Neuron (in vitro differentiated cells): ENCODE results near the gene UBA6.
"Not testable (repeated sequence)": the region's sequence is repeated elsewhere in the genome, so short reads cannot be mapped to it uniquely, and the experiment has no call there.

Source experiments
- H2AFZ ChIP-seq: one replicate; pipeline ENCODE4 v1.6.1; 2013; ENCODE audit warnings: low read depth, mild to moderate bottlenecking, inconsistent platforms, low read length, moderate library complexity
- H3K27me3 ChIP-seq: one replicate; pipeline ENCODE4 v1.6.1; 2013; ENCODE audit warnings: low read length; ENCODE audit not compliant: insufficient read depth
- H3K36me3 ChIP-seq: one replicate; pipeline ENCODE4 v1.6.1; 2013; ENCODE audit warnings: low read length; ENCODE audit not compliant: insufficient read depth
- H3K4me1 ChIP-seq: one replicate; pipeline ENCODE4 v1.6.1; 2013; ENCODE audit warnings: low read length; ENCODE audit not compliant: insufficient read depth
- H3K4me3 ChIP-seq: 2 replicates; pipeline ENCODE4 v1.5.1; 2013; ENCODE audit warnings: mild to moderate bottlenecking, low read length, moderate library complexity
- H3K9me3 ChIP-seq: one replicate; pipeline ENCODE4 v1.6.1; 2013; ENCODE audit warnings: low read length

UBA6 gene

DNA sequence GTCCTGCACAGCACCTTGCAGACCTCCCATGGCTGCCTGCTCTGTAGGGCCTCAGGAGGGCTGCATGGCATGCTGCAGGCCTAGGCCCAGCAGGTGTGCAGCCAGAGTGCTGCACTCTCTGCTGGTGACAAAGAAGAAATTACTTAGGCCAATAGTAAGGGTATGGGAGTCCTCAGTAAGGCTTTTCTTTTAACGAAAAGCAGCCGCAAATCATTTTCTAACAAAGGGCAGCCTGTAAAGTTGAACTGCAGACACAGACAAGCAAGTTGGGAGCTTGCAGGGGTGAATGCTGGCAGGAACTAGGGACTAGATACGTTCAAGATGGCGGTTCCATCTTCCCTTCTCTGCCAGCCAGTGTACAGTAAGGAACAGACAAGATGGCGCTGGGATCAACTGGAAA lies 22.4 kb upstream of the UBA6 start:
- H3K27me3 ChIP-seq: no peaks in the 10 kb centered on the region
- no peak overlapping the region for H3K4me3 ChIP-seq
- no peak overlapping the region for H2AFZ ChIP-seq
- H3K9me3 ChIP-seq: peaks cover 6% of the 10 kb centered on the region
- H3K36me3 ChIP-seq: peaks cover 21% of the 10 kb centered on the region
- H3K4me1 ChIP-seq: no peaks in the 10 kb centered on the region

- Histone ChIP-seq H2AFZ (no peak overlapping the region), H3K9me3 (peaks cover 7% of the 10 kb centered on the region), H3K36me3 (peaks cover 21% of the 10 kb centered on the region), H3K27me3 (no peaks in the 10 kb centered on the region), H3K4me3 (no peak overlapping the region), H3K4me1 (no peaks in the 10 kb centered on the region)
These were observed 21.0 kb upstream of the UBA6 start for GRCh38 chr4:67721770-67722597.

- Histone ChIP-seq H3K4me1 (no peaks in the 10 kb centered on the region), H3K4me3 (no peak overlapping the region), H3K9me3 (peaks cover 9% of the 10 kb centered on the region), H3K27me3 (no peaks in the 10 kb centered on the region), H2AFZ (no peak overlapping the region), H3K36me3 (peaks cover 21% of the 10 kb centered on the region)
These were observed 20.4 kb upstream of the UBA6 start for GRCh38 chr4:67721315-67721769.

GRCh38 chr4:67719953-67720617 lies 19.1 kb upstream of the UBA6 start:
- Histone ChIP-seq H3K27me3 (no peaks in the 10 kb centered on the region), H3K4me3 (no peak overlapping the region), H3K9me3 (peaks cover 13% of the 10 kb centered on the region), H3K36me3 (peaks cover 21% of the 10 kb centered on the region), H2AFZ (no peak overlapping the region), H3K4me1 (no peaks in the 10 kb centered on the region)

DNA sequence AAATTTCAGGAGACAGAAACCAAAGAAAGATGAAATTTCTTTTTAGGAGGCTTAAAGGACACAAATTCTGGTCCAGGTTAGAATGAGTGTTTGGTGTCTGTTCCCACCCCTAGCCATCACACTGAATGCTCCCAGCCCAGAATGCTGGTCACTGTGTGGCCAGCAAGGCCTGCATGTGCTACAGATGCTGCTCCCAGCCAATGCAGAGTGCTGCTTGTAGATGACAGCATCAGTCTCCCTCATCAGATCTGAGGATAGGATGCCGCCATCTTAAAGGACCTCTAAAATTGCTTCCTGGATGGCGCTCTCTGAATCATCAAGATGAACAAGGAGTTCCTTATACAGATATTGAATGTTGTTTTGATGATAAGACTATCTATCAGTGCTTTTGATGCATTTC lies 17.9 kb upstream of the UBA6 start:
- H3K4me1 ChIP-seq: peaks cover 7% of the 10 kb centered on the region
- H2AFZ ChIP-seq: no peak overlapping the region
- no peaks in the 10 kb centered on the region for H3K27me3 ChIP-seq
- peaks cover 13% of the 10 kb centered on the region for H3K9me3 ChIP-seq
- H3K4me3 ChIP-seq: no peak overlapping the region
- peaks cover 21% of the 10 kb centered on the region for H3K36me3 ChIP-seq

- Histone ChIP-seq H3K27me3 (no peaks in the 10 kb centered on the region), H2AFZ (no peak overlapping the region), H3K4me3 (no peak overlapping the region), H3K36me3 (peaks cover 21% of the 10 kb centered on the region), H3K4me1 (peaks cover 7% of the 10 kb centered on the region), H3K9me3 (peaks cover 13% of the 10 kb centered on the region)
These were observed 16.6 kb upstream of the UBA6 start for GRCh38 chr4:67717586-67717985.

GRCh38 chr4:67714955-67715354 lies 14.0 kb upstream of the UBA6 start:
- H2AFZ ChIP-seq: no peak overlapping the region
- peaks cover under 1% of the 10 kb centered on the region for H3K36me3 ChIP-seq
- H3K27me3 ChIP-seq: no peaks in the 10 kb centered on the region
- H3K9me3 ChIP-seq: peaks cover 8% of the 10 kb centered on the region
- no peak overlapping the region for H3K4me3 ChIP-seq
- H3K4me1 ChIP-seq: peaks cover 7% of the 10 kb centered on the region

GRCh38 chr4:67714248-67714583 lies 13.3 kb upstream of the UBA6 start:
- Histone ChIP-seq H3K9me3 (peaks cover 7% of the 10 kb centered on the region), H2AFZ (no peak overlapping the region)

DNA sequence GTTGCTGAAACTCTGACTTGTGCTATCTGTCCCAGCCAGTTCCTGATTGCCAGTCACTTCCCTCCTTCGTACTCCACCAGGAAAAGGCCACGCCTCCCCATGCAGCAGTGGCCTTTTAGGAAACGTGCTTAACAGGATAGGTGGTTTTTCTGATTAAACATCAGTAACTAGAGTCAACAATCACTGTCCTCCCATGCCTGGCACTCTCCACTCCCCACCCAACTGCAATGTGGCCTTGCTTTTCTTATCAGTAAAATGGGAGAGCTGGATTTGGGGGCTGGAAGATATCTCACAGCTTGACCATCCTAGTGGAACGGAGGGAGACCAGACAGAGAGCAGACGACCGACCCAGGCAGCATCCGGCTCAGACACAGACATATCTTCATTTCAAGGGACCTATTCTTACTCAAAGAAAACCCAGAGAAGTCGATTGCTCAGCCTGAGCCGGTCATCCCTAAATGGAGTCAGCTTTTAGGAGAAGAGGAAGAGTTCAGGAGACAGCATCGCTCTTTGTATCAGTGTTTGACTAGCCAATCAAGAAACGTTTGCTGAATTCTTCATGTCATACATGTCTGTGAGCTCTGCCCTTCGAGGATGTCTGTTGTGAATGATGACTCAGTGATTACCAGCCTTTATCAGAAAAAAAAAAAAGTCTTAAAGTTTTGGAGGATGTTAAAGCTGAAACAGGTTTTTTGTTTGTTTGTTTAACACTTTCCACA lies 12.7 kb upstream of the UBA6 start:
- peaks cover 7% of the 10 kb centered on the region for H3K9me3 ChIP-seq
- H3K4me1 ChIP-seq: peaks cover 7% of the 10 kb centered on the region
- H3K36me3 ChIP-seq: no peaks in the 10 kb centered on the region
- H3K27me3 ChIP-seq: no peaks in the 10 kb centered on the region
- H3K4me3 ChIP-seq: no peak overlapping the region
- H2AFZ ChIP-seq: no peak overlapping the region

More at GRCh38 chr4:67714248-67714583, 13.3 kb upstream of the UBA6 start:
- H3K4me3 ChIP-seq: no peak overlapping the region
- no peaks in the 10 kb centered on the region for H3K36me3 ChIP-seq
- no peaks in the 10 kb centered on the region for H3K27me3 ChIP-seq
- H3K4me1 ChIP-seq: peaks cover 7% of the 10 kb centered on the region

DNA sequence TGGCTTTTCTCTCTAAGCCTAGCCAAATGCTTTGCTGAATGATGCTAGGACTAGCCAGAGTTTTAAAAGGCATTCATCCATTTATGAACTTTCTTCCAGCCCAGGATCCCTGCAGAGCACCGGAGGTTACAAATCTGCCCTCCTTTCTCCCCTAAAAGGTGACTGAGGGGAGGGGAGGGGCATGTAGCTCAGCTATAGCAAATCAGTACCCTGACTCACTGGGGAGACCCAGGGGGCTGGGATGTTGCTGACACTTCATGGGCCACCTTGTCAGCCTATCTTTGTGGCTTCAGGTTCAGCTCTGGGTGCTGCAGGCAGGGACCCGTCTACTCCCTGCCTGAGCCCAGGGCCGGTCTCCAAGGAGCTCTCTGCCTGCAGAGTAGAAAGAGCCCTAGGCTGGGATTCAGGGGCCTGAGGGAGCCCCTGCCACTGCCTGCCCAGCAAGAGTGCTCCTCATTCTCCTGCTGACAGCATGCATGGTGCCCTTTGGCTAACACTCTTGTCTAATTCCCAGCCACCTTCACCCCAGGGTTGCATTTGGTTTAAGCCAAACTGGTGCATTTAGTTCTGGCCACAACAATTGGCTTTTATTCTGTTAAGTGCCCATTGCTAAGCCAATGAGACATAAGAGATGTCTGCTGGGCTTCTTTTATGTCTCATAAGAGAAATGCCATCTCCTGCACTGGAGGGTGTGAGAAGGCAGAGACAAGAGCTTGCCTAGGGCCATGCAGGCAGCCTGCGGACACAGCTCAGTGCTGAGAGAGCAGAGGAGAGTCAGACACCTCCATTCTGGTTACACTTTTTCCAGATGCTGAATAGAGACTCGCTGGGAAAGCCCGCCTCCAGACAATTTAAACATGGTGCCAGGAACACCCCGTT lies 11.9 kb upstream of the UBA6 start:
- Histone ChIP-seq H3K9me3 (peaks cover 7% of the 10 kb centered on the region), H3K36me3 (no peaks in the 10 kb centered on the region), H3K4me1 (peaks cover 7% of the 10 kb centered on the region), H3K27me3 (no peaks in the 10 kb centered on the region), H2AFZ (no peak overlapping the region), H3K4me3 (no peak overlapping the region)

- Histone ChIP-seq H3K27me3 (no peaks in the 10 kb centered on the region), H3K4me1 (peaks cover 7% of the 10 kb centered on the region), H2AFZ (no peak overlapping the region), H3K4me3 (no peak overlapping the region), H3K9me3 (peaks cover 7% of the 10 kb centered on the region), H3K36me3 (no peaks in the 10 kb centered on the region)
These were observed 11.2 kb upstream of the UBA6 start for GRCh38 chr4:67712000-67712625.

GRCh38 chr4:67706682-67707081 lies 5.7 kb upstream of the UBA6 start:
- H3K36me3 ChIP-seq, H2AFZ ChIP-seq, H3K4me1 ChIP-seq, H3K27me3 ChIP-seq, H3K9me3 ChIP-seq, H3K4me3 ChIP-seq: not testable (repeated sequence)
